ENCODE results near the gene AZIN2. TPM values are rescaled to one million over a fixed set of nuclear protein-coding genes. Genes with fewer than 3 reads are reported as not detected.

The AZIN2 gene
- total and polyA plus RNA-seq, 2 donors from 2014 or later = 4.9 to 7.5 TPM

DNA sequence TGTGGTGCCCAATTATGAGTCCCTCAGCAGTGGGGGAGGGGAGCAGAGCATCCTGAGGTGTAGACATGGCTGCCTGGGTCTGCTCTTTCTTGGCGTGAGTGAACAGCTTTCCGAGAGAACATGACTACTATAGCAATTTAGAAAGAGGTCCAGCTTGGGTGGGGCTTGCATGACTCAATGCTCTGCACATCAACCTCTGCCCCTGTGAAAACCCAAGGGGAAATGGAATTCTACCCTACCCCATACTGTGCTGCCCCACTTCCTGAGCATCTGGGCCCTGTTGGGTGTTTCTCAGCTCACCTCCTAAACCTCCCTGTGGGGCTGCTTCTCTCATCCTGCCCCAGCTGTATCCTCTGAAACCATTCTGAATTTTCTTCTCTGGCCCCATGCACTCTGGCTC is 8.2 kb upstream of the AZIN2 start:
- no peaks in the 10 kb centered on the region for H3K27me3 ChIP-seq (ENCODE audit: control insufficient read depth, insufficient read depth, low read length)
- FAIRE-seq = no peak

DNA sequence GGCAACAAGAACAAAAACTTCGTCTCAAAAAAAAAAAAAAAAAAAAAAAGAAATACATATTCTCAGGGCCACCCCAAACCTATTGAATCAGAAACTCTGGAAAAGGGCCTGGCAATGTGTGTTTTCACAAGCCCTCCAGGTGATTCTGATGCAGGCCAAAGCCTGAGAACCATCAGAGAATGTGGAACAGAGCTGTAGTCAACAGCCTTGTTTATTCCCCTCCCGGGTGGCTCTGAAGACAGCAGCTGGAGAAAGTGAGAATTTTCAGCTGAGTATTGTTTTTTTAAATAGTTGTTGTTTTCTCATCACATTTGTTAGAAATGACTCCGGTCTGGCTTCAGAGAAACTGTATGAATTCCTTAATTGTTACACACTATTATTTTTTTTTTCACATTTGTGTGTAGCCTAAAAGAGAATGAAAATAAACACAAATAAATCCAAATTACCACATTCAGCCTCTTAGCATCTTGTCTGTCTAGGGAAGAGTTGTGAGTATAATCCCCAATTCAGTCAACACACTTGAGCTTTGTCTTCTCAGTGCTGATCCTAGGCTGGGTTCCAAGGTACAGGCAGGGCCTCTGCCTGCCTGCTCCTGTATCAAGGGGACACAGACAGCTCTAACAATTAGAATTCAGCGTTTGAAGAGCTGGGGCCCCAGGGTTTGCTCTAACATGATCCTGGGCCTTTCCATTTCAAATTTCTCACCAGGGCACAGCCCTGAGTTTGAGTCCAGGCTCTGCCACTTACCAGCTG is 6.6 kb upstream of the AZIN2 start:
- Histone ChIP-seq H3K4me3 (ENCODE audit: low read length in 3 of 3) (no peak overlapping the region), H3K9me3 (ENCODE audit: control insufficient read depth in 2 of 3, insufficient read depth in 1 of 3, low read length in 3 of 3) (no peaks in the 10 kb centered on the region), H3K9ac (ENCODE audit: low read length in 3 of 3) (no peak overlapping the region), H3K27me3 (ENCODE audit: control insufficient read depth, insufficient read depth, low read length) (no peaks in the 10 kb centered on the region), H3K36me3 (ENCODE audit: control insufficient read depth in 2 of 3, insufficient read depth in 3 of 3, low read length in 3 of 3) (no peaks in the 10 kb centered on the region), H3K4me1 (ENCODE audit: control insufficient read depth in 2 of 3, insufficient read depth in 2 of 3, low read depth in 1 of 3, low read length in 3 of 3) (no peaks in the 10 kb centered on the region), H3K27ac (ENCODE audit: low read depth in 2 of 2, low read length in 2 of 2) (no peak overlapping the region)
- no peak for FAIRE-seq
- no peak for DNase-seq
- intact Hi-C loops (cut with DNase I) = no loop called here
- TF ChIP-seq, protein P1, sequence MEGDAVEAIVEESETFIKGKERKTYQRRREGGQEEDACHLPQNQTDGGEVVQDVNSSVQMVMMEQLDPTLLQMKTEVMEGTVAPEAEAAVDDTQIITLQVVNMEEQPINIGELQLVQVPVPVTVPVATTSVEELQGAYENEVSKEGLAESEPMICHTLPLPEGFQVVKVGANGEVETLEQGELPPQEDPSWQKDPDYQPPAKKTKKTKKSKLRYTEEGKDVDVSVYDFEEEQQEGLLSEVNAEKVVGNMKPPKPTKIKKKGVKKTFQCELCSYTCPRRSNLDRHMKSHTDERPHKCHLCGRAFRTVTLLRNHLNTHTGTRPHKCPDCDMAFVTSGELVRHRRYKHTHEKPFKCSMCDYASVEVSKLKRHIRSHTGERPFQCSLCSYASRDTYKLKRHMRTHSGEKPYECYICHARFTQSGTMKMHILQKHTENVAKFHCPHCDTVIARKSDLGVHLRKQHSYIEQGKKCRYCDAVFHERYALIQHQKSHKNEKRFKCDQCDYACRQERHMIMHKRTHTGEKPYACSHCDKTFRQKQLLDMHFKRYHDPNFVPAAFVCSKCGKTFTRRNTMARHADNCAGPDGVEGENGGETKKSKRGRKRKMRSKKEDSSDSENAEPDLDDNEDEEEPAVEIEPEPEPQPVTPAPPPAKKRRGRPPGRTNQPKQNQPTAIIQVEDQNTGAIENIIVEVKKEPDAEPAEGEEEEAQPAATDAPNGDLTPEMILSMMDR (IDR thresholded peaks at IDR 0.05; ENCODE audit: borderline replicate concordance, extremely low read depth, insufficient read depth) = no peak

More for the DNA sequence above, 8.2 kb upstream of the AZIN2 start:
- Histone ChIP-seq H3K9ac (ENCODE audit: low read length in 3 of 3) (no peak overlapping the region), H3K9me3 (ENCODE audit: control insufficient read depth in 2 of 3, insufficient read depth in 1 of 3, low read length in 3 of 3) (no peaks in the 10 kb centered on the region), H3K4me3 (ENCODE audit: low read length in 3 of 3) (no peak overlapping the region), H3K4me1 (ENCODE audit: control insufficient read depth in 2 of 3, insufficient read depth in 2 of 3, low read depth in 1 of 3, low read length in 3 of 3) (no peaks in the 10 kb centered on the region), H3K27ac (ENCODE audit: low read depth in 2 of 2, low read length in 2 of 2) (no peak overlapping the region), H3K36me3 (ENCODE audit: control insufficient read depth in 2 of 3, insufficient read depth in 3 of 3, low read length in 3 of 3) (no peaks in the 10 kb centered on the region)
- TF ChIP-seq, protein P1 (IDR thresholded peaks at IDR 0.05; ENCODE audit: borderline replicate concordance, extremely low read depth, insufficient read depth) = no peak
- DNase-seq = no peak
- intact Hi-C loops (cut with DNase I) = no loop called here

DNA sequence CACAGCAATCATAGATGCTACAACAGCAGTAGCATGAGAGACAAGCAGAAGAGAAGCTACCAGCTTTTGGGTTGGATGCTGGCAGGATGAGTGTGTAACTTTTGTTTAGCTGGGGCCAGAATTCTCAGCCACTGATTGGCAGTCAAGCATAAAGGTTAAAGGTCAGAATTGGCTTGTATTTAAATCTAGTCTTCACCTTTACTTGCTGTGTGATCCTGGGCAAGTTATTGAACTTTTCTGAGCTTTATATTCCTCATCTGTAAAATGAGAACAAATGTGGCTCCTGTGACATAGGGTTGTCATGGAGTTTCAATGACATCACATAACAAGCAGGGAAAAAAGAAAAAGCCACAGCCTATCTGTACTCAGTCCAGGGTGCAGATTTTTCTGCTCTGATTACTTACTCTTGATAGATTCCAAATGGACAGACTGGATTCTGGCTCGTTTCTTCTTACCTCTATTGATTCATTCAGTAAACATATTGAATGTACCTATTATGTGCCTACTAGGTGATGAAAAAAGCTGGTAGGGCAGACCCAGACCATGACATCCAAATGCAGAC is 2.8 kb upstream of the AZIN2 start:
- no peak overlapping the region for H3K4me3 ChIP-seq (ENCODE audit: low read length in 3 of 3)
- H3K9me3 ChIP-seq (ENCODE audit: control insufficient read depth in 2 of 3, insufficient read depth in 1 of 3, low read length in 3 of 3) = no peaks in the 10 kb centered on the region
- DNase-seq (no peak), FAIRE-seq (no peak)
- intact Hi-C loops (cut with DNase I) = no loop called here
- H3K9ac ChIP-seq (ENCODE audit: low read length in 3 of 3) = no peak overlapping the region
- H3K4me1 ChIP-seq (ENCODE audit: control insufficient read depth in 2 of 3, insufficient read depth in 2 of 3, low read depth in 1 of 3, low read length in 3 of 3) = peaks cover 0 to 12% (median 12%) of the 10 kb centered on the region in 3 donors
- no peak overlapping the region for H3K27ac ChIP-seq (ENCODE audit: low read depth in 2 of 2, low read length in 2 of 2)
- no peaks in the 10 kb centered on the region for H3K36me3 ChIP-seq (ENCODE audit: control insufficient read depth in 2 of 3, insufficient read depth in 3 of 3, low read length in 3 of 3)
- no peaks in the 10 kb centered on the region for H3K27me3 ChIP-seq (ENCODE audit: control insufficient read depth, insufficient read depth, low read length)
- TF ChIP-seq, protein P1 (IDR thresholded peaks at IDR 0.05; ENCODE audit: borderline replicate concordance, extremely low read depth, insufficient read depth) = no peak
